ENCODE results near the gene DCLK1. TPM values are rescaled to one million over a fixed set of nuclear protein-coding genes. Genes with fewer than 3 reads are reported as not detected.

The DCLK1 gene
- total and polyA plus RNA-seq, 8 donors = 10.5 to 20.5 (median 12.8) TPM

GRCh38 chr13:35888457-35888883 lies 242.7 kb downstream of the DCLK1 start:
- DNase-seq = peak in 2 of 4 donors; percentile 29 to 40
- Histone ChIP-seq H3K27ac (no peak overlapping the region), H3K27me3 (no peaks in the 10 kb centered on the region), H3K9me3 (no peaks in the 10 kb centered on the region), H3K36me3 (no peaks in the 10 kb centered on the region), H3K4me1 (no peaks in the 10 kb centered on the region), H3K4me3 (no peak overlapping the region)
- intact Hi-C loops (cut with DNase I) = no loop called here
- no peak for ATAC-seq
- TF ChIP-seq CTCF (IDR thresholded peaks at IDR 0.05) = no peak

- ATAC-seq = no peak
- no peak overlapping the region for H3K4me3 ChIP-seq
- no peak overlapping the region for H3K27ac ChIP-seq
- H3K27me3 ChIP-seq = no peaks in the 10 kb centered on the region
- no peak for DNase-seq
- no peak for TF ChIP-seq CTCF (IDR thresholded peaks at IDR 0.05)
- H3K9me3 ChIP-seq = no peaks in the 10 kb centered on the region
- no peaks in the 10 kb centered on the region for H3K4me1 ChIP-seq
- intact Hi-C loops (cut with DNase I) = no loop called here
- H3K36me3 ChIP-seq = no peaks in the 10 kb centered on the region
Measured at GRCh38 chr13:35887115-35887666, 244.0 kb downstream of the DCLK1 start.

- no peak overlapping the region for H3K27ac ChIP-seq
- H3K27me3 ChIP-seq = no peaks in the 10 kb centered on the region
- no peaks in the 10 kb centered on the region for H3K9me3 ChIP-seq
- TF ChIP-seq CTCF (IDR thresholded peaks at IDR 0.05) = no peak
- H3K36me3 ChIP-seq = no peaks in the 10 kb centered on the region
- intact Hi-C loops (cut with DNase I) = no loop called here
- DNase-seq (no peak), ATAC-seq (no peak)
- no peak overlapping the region for H3K4me3 ChIP-seq
- H3K4me1 ChIP-seq = no peaks in the 10 kb centered on the region
Measured at GRCh38 chr13:35886332-35887114, 244.7 kb downstream of the DCLK1 start.

- H3K4me1 ChIP-seq = no peaks in the 10 kb centered on the region
- no peaks in the 10 kb centered on the region for H3K9me3 ChIP-seq
- H3K27ac ChIP-seq = no peak overlapping the region
- ATAC-seq (no peak), DNase-seq (no peak)
- no peak for TF ChIP-seq CTCF (IDR thresholded peaks at IDR 0.05)
- H3K4me3 ChIP-seq = no peak overlapping the region
- H3K27me3 ChIP-seq = no peaks in the 10 kb centered on the region
- intact Hi-C loops (cut with DNase I) = no loop called here
- H3K36me3 ChIP-seq = no peaks in the 10 kb centered on the region
Measured at GRCh38 chr13:35884211-35884760, 246.9 kb downstream of the DCLK1 start.

GRCh38 chr13:35882722-35883497 lies 248.3 kb downstream of the DCLK1 start:
- Histone ChIP-seq H3K4me3 (no peak overlapping the region), H3K27me3 (no peaks in the 10 kb centered on the region), H3K9me3 (no peaks in the 10 kb centered on the region), H3K36me3 (no peaks in the 10 kb centered on the region), H3K27ac (no peak overlapping the region), H3K4me1 (no peaks in the 10 kb centered on the region)
- intact Hi-C loops (cut with DNase I) = no loop called here
- peak in 2 of 4 donors; percentile 59 to 72 for DNase-seq
- no peak for TF ChIP-seq CTCF (IDR thresholded peaks at IDR 0.05)
- no peak for ATAC-seq

Data from left lung (tissue), 10 donors.